ENCODE results near the gene EVI5L. TPM values are rescaled to one million over a fixed set of nuclear protein-coding genes. Genes with fewer than 3 reads are reported as not detected.

Gene EVI5L
- total and polyA plus RNA-seq, 4 experiments from 2014 or later, result 1.1 to 14.1 (median 7.4) TPM

DNA sequence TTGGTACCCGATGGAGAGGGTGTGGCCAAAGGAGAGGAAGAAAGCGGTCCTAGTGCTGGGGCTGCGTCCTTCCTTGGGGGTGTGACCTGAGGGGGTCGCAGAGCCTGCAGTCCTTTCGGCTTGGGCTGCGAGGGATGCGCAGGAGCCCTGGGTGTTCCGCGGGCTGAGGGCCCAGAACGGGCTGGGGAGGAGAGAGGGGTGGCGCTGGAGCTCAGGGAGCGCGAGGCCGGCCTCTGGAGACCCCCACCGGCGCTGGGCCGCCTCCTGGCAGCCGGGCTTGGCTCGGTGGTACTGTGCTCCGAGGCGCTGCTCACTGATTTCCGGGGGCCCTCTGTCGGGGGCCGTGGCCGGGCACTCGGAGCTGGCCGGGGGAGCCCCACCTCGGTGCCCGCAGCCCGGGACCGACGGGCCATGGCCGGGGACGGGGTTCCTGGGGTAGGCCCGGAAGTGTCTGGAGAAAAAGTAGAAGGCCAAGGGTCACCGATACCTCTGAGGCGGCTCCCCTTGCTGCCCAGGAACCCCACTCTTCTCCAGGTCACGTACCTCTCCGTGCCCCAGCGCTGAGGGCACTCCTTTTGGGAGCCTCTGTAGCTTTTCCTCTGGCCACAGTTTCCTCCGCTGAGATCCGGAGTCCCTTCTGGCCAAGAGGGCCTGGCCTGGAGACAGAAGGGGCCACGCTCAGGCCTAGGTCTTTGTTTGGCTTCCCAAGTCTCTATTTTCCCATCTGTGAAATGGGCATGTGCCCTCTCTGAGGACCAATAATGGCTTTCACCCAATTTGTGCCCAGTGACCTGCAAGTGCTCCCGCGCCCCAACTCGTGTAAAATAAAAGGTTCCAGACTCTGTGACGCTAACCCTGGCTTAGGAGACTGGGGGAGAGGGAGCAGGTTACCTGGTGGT, 42.5 kb downstream of the EVI5L start:
- Histone ChIP-seq H3K27me3 (ENCODE audit: insufficient read depth, low read length) (peaks cover 4% of the 10 kb centered on the region), H3K4me3 (ENCODE audit: low read length in 2 of 2) (no peak overlapping the region), H3K27ac (ENCODE audit: low read depth, low read length) (no peak overlapping the region), H3K36me3 (ENCODE audit: insufficient read depth, low read length) (no peaks in the 10 kb centered on the region), H3K4me1 (ENCODE audit: insufficient read depth, low read length) (peaks cover 39% of the 10 kb centered on the region), H3K9me3 (ENCODE audit: control insufficient read depth in 1 of 2, low read length in 2 of 2) (no peaks in the 10 kb centered on the region)
- peaks cover 14 to 43% (median 26%) of the 10 kb centered on the region in 4 donors for H3K4me1 Mint-ChIP-seq
- H3K9me3 Mint-ChIP-seq, result no peaks in the 10 kb centered on the region
- no peaks in the 10 kb centered on the region for H3K36me3 Mint-ChIP-seq
- POLR2A ChIA-PET (ENCODE audit: partially characterized antibody), result interaction anchor here (0.7 to 1.7 kb wide), 2 partner anchors 11 to 47 kb away, joined by 3 to 4 read pairs; partner anchors contain the start of gene SNAPC2
- peaks cover 5 to 19% of the 10 kb centered on the region in 2 donors for H3K27me3 Mint-ChIP-seq
- no peak for DNase-seq
- intact Hi-C loops (cut with micrococcal nuclease), result loop anchor here (1.0 kb wide), 1 partner anchor 10 kb away; no protein-coding TSS in a partner anchor
- CTCF ChIA-PET (ENCODE audit: partially characterized antibody), result no interaction called here
- peak overlapping the region in 1 of 7 donors; percentile 79 for H3K27ac Mint-ChIP-seq
- peak overlapping the region in 3 of 8 donors; percentile 53 to 81 (median 69) for H3K4me3 Mint-ChIP-seq

DNA sequence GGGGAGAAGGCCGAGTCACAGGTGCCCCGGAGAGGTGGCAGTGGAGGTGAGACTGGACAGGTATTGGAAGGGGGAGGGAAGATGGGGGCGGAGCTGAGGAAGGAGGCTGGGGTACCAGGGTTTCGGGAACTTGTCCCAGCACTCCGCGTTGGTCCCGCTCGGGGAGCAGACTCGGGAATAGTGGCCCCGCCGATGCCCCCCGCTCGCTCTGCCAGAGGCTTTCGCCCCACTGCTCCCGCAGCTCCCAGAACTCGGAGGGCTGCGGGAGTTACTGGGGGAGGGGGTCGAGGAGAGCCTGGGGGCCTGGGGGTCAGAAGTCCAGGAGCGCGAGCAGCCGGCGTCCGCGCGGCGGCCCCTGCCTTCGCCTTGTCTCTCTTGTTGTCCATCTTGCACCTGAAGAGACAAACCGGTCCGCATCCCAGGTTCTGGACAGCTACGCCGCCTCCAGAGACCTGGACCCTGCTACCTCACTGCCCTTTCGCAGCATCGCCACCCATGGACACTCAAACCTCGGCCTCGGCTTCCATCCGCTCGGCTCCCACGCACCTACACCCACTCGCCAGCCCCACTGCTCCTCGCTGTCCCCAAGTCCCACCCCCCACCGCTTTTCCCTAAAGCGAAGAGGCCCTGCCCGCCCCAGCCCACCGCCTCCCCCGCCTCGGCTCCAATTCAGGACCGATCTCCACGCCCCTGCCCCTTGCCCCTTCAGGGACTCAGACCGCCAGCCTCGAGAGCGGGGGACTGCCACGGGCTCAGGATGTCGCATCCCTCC, 43.5 kb downstream of the EVI5L start:
- H3K27me3 ChIP-seq (ENCODE audit: insufficient read depth, low read length), result peaks cover 4% of the 10 kb centered on the region
- Mint-ChIP-seq H3K27ac (peak overlapping the region in 3 of 7 donors; percentile 30 to 55 (median 50)), H3K4me1 (peaks cover 12 to 38% (median 25%) of the 10 kb centered on the region in 4 donors), H3K36me3 (no peaks in the 10 kb centered on the region), H3K27me3 (peaks cover 5 to 19% of the 10 kb centered on the region in 2 donors), H3K4me3 (peak overlapping the region; percentile 39 to 85 (median 73)), H3K9me3 (no peaks in the 10 kb centered on the region)
- CTCF ChIA-PET (ENCODE audit: partially characterized antibody), result no interaction called here
- H3K9me3 ChIP-seq (ENCODE audit: control insufficient read depth in 1 of 2, low read length in 2 of 2), result no peaks in the 10 kb centered on the region
- POLR2A ChIA-PET (ENCODE audit: partially characterized antibody), result no interaction called here
- H3K4me3 ChIP-seq (ENCODE audit: low read length in 2 of 2), result no peak overlapping the region
- no peak for DNase-seq
- H3K36me3 ChIP-seq (ENCODE audit: insufficient read depth, low read length), result no peaks in the 10 kb centered on the region
- H3K4me1 ChIP-seq (ENCODE audit: insufficient read depth, low read length), result peaks cover 36% of the 10 kb centered on the region
- intact Hi-C loops (cut with micrococcal nuclease), result no loop called here
- no peak overlapping the region for H3K27ac ChIP-seq (ENCODE audit: low read depth, low read length)

DNA sequence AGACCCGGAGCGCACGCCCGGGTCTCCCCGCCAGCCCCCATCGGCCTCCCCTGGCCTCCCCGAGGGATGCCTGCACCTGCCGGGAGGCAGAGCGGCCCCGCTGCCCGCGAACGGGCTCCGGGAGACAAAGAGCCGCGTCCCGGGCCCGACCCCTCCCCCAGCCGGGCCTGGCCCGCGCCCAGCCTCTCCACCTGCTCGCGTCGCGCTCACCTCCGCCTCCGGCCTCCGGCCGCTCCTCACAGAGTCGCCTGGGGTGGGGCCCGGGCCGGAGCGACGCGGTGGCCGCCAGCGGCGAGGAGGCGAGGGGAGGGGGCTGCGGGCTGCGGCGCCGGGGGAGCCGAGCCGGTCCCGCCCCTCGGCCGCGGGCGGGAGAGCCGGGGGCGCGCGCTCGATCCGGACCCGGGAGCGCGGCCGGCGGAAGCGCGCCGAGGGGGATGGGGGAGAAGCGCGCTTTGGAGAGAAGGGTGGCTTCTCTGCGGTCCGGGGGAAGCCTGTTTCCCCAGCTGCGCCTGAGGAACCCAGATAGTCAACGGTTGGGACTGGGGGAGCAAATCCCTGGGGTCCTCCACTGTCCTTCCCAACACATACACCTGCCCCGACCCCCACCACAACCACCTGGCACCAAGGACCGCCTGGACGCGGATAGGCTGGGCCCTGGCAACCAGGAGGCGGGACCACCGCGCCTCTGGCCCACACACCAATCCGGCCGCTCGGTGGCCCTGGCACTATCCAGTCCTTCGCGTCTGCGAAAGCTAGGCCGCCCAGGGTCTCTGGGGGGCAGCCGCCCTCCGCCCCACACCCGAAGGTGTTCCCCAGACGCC, 44.3 kb downstream of the EVI5L start, which contains the start of gene PRR36:
Gene PRR36 (minus strand): TSS at position 315 of the 821 bp plus-strand sequence. CDS start 701 bp downstream, outside the sequence.
- DNase-seq, result peak in 1 of 5 donors; percentile 16
- H3K9me3 Mint-ChIP-seq, result no peaks in the 10 kb centered on the region
- Histone ChIP-seq H3K4me1 (ENCODE audit: insufficient read depth, low read length) (peaks cover 30% of the 10 kb centered on the region), H3K9me3 (ENCODE audit: control insufficient read depth in 1 of 2, low read length in 2 of 2) (no peaks in the 10 kb centered on the region), H3K27ac (ENCODE audit: low read depth, low read length) (no peak within 1 kb of the TSS), H3K36me3 (ENCODE audit: insufficient read depth, low read length) (no peaks in the 10 kb centered on the region), H3K4me3 (ENCODE audit: low read length in 2 of 2) (no peak within 1 kb of the TSS), H3K27me3 (ENCODE audit: insufficient read depth, low read length) (peaks cover 4% of the 10 kb centered on the region)
- peaks cover 12 to 34% (median 22%) of the 10 kb centered on the region in 4 donors for H3K4me1 Mint-ChIP-seq
- intact Hi-C loops (cut with micrococcal nuclease), result no loop called here
- peak within 1 kb of the TSS in 2 of 7 donors; percentile 50 to 55 for H3K27ac Mint-ChIP-seq
- H3K4me3 Mint-ChIP-seq, result peak within 1 kb of the TSS; percentile 46 to 85 (median 73)
- peaks cover 5 to 19% of the 10 kb centered on the region in 2 donors for H3K27me3 Mint-ChIP-seq
- no peaks in the 10 kb centered on the region for H3K36me3 Mint-ChIP-seq
- CTCF ChIA-PET (ENCODE audit: partially characterized antibody), result no interaction called here
- POLR2A ChIA-PET (ENCODE audit: partially characterized antibody), result interaction anchor here (0.5 kb wide), 1 partner anchor 535 kb away, joined by 3 read pairs; no protein-coding TSS in a partner anchor

DNA sequence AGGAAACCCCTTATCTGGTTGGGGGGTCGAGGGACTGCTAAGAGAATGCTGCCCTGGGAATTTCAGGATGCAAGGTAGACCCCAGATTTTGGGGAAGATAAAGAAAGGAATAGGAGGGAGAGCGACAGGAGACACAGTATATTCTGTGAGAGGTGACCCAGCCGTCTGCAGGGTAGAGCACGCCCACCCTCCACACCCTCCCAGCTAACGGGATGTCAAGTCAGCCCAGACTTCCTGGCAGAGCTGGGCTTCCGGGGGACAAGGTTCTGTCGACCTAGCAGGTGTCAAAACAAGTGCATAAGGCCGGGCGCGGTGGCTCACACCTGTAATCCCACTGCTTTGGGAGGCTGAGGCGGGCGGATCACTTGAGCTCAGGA, 44.9 kb downstream of the EVI5L start:
- H3K4me3 Mint-ChIP-seq, result peak overlapping the region in 6 of 8 donors; percentile 20 to 69 (median 33)
- no peak overlapping the region for H3K4me3 ChIP-seq (ENCODE audit: low read length in 2 of 2)
- no peak for DNase-seq
- ChIA-PET CTCF (ENCODE audit: partially characterized antibody) (no interaction called here), POLR2A (ENCODE audit: partially characterized antibody) (interaction anchor here (0.5 to 1.2 kb wide), 2 partner anchors 13 to 535 kb away, joined by 3 to 4 read pairs; no protein-coding TSS in a partner anchor)
- no peaks in the 10 kb centered on the region for H3K36me3 ChIP-seq (ENCODE audit: insufficient read depth, low read length)
- H3K27me3 ChIP-seq (ENCODE audit: insufficient read depth, low read length), result peaks cover 4% of the 10 kb centered on the region
- intact Hi-C loops (cut with micrococcal nuclease), result no loop called here
- H3K27ac ChIP-seq (ENCODE audit: low read depth, low read length), result no peak overlapping the region
- H3K4me1 ChIP-seq (ENCODE audit: insufficient read depth, low read length), result peaks cover 26% of the 10 kb centered on the region
- H3K27ac Mint-ChIP-seq, result no peak overlapping the region
- no peaks in the 10 kb centered on the region for H3K36me3 Mint-ChIP-seq
- H3K4me1 Mint-ChIP-seq, result peaks cover 12 to 34% (median 22%) of the 10 kb centered on the region in 4 donors
- H3K9me3 Mint-ChIP-seq, result no peaks in the 10 kb centered on the region
- no peaks in the 10 kb centered on the region for H3K9me3 ChIP-seq (ENCODE audit: control insufficient read depth in 1 of 2, low read length in 2 of 2)
- H3K27me3 Mint-ChIP-seq, result peaks cover 5 to 19% of the 10 kb centered on the region in 2 donors

DNA sequence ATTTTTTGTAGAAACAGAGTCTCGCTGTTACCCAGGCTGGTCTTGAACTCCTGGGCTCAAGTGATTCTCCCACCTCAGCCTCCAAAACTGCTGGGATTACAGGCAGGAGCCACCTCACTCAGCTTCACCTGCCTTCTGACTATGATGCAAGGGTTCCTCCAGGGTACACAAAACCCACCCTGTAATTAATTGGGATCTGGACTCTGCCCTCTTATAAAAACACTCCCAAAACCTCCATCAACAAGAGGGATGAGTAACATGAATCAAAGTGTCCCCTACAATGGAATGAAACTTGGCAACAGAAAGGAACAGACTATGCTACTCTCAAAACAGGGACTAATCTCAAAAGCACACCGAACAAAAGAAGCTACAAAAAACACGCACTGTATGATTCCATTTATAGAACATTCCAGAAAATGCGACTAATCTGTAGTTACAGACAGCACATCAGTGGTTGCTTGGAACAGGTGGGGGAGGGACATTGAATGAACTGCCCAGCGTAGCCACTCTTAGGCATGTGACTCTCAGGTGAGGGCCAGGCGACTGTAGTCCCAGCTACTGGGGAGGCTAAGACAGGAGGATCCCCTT, 47.3 kb downstream of the EVI5L start:
- no peaks in the 10 kb centered on the region for H3K36me3 Mint-ChIP-seq
- H3K4me3 Mint-ChIP-seq, result peak overlapping the region in 1 of 8 donors; percentile 8
- ChIA-PET POLR2A (ENCODE audit: partially characterized antibody) (interaction anchor here (1.1 kb wide), 1 partner anchor 8 kb away, joined by 3 read pairs; no protein-coding TSS in a partner anchor), CTCF (ENCODE audit: partially characterized antibody) (interaction anchor here (0.8 kb wide), 1 partner anchor 8 kb away, joined by 4 read pairs; no protein-coding TSS in a partner anchor)
- peaks cover 1 to 18% (median 7%) of the 10 kb centered on the region in 4 donors for H3K4me1 Mint-ChIP-seq
- Histone ChIP-seq H3K27me3 (ENCODE audit: insufficient read depth, low read length) (peaks cover 4% of the 10 kb centered on the region), H3K27ac (ENCODE audit: low read depth, low read length) (no peak overlapping the region), H3K4me1 (ENCODE audit: insufficient read depth, low read length) (peaks cover 15% of the 10 kb centered on the region), H3K9me3 (ENCODE audit: control insufficient read depth in 1 of 2, low read length in 2 of 2) (no peaks in the 10 kb centered on the region), H3K36me3 (ENCODE audit: insufficient read depth, low read length) (no peaks in the 10 kb centered on the region), H3K4me3 (ENCODE audit: low read length in 2 of 2) (no peak overlapping the region)
- intact Hi-C loops (cut with micrococcal nuclease), result no loop called here
- DNase-seq, result no peak
- no peak overlapping the region for H3K27ac Mint-ChIP-seq
- H3K27me3 Mint-ChIP-seq, result peaks cover 5 to 8% of the 10 kb centered on the region in 2 donors
- H3K9me3 Mint-ChIP-seq, result no peaks in the 10 kb centered on the region

DNA sequence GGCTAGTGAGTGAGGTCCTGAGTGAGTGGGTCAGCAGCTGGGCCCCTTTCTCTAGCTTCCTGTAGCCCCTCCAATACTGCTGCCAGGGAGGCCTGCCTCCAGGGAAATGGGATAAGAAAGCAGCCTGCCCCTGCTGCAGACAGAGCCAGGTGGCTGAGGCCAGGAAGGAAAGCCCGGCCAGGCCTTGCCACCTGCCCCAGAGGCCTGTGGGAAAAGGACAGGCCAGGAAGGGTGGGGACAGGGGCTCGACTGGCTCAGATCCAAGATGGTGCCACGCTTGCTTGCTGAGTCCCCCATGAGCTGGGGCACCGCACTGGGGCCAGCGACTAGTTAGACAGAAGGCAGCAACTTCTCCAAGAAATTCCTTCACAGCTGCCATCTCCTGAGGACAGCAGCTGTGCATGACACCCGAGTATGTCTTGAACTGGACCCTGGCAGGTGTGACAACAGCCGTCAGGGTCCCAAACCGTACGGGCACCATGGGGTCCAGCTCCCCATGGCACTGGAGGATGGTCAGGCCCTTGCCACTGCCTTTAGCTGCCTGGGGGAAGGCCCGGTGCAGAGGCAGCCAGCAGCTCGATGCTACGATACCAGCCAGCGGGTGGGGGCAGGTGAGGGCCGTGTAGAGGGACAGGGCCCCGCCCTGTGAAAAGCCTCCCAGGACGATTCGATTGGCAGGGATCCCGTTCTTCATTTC, 49.2 kb downstream of the EVI5L start:
- intact Hi-C loops (cut with micrococcal nuclease), result no loop called here
- ChIA-PET POLR2A (ENCODE audit: partially characterized antibody) (no interaction called here), CTCF (ENCODE audit: partially characterized antibody) (interaction anchor here (1.0 kb wide), 1 partner anchor 24 kb away, joined by 3 read pairs; the partner anchor contains the start of gene MAP2K7)
- no peak for DNase-seq
- Mint-ChIP-seq H3K27me3 (peaks cover 0 to 2% of the 10 kb centered on the region in 2 donors), H3K9me3 (no peaks in the 10 kb centered on the region), H3K36me3 (no peaks in the 10 kb centered on the region), H3K4me1 (peaks cover 1 to 10% (median 4%) of the 10 kb centered on the region in 4 donors), H3K4me3 (no peak overlapping the region), H3K27ac (no peak overlapping the region)
- H3K4me3 ChIP-seq (ENCODE audit: low read length in 2 of 2), result no peak overlapping the region
- H3K9me3 ChIP-seq (ENCODE audit: control insufficient read depth in 1 of 2, low read length in 2 of 2), result no peaks in the 10 kb centered on the region
- no peaks in the 10 kb centered on the region for H3K36me3 ChIP-seq (ENCODE audit: insufficient read depth, low read length)
- H3K4me1 ChIP-seq (ENCODE audit: insufficient read depth, low read length), result peaks cover 7% of the 10 kb centered on the region
- no peak overlapping the region for H3K27ac ChIP-seq (ENCODE audit: low read depth, low read length)
- peaks cover 4% of the 10 kb centered on the region for H3K27me3 ChIP-seq (ENCODE audit: insufficient read depth, low read length)
